Endothelial cell of umbilical vein (primary cell): ENCODE results near the gene DNAJC17.

ENCODE experiments used
- FOS ChIP-seq: IDR thresholded peaks from 2 replicates; pipeline ENCODE4 v1.6.1; 2011; ENCODE audit warnings: mild to moderate bottlenecking, low read length, moderate library complexity, borderline replicate concordance; ENCODE audit not compliant: insufficient read depth
- GATA2 ChIP-seq: IDR thresholded peaks from 2 replicates; pipeline ENCODE4 v1.7.0; 2011; ENCODE audit warnings: low read depth, mild to moderate bottlenecking, moderate library complexity, mixed read lengths, low read length; ENCODE audit not compliant: insufficient read length, insufficient read depth
- JUN ChIP-seq: IDR thresholded peaks from 2 replicates; pipeline ENCODE4 v1.6.1; 2011; ENCODE audit warnings: borderline replicate concordance, low read depth; ENCODE audit not compliant: insufficient read length, insufficient read depth
- MYC ChIP-seq: IDR thresholded peaks from one replicate; pipeline ENCODE4 v1.6.1; 2011; ENCODE audit warnings: mild to moderate bottlenecking, low read depth, low read length
- POLR2A ChIP-seq: IDR thresholded peaks from 2 replicates; pipeline ENCODE4 v1.6.1; 2012; ENCODE audit warnings: low read depth, mild to moderate bottlenecking, control low read depth, low read length
- POLR2AphosphoS5 ChIP-seq: IDR thresholded peaks from 2 replicates; pipeline ENCODE4 v1.6.1; 2012; ENCODE audit warnings: low read depth, mild to moderate bottlenecking, control low read depth, low read length, moderate library complexity; ENCODE audit not compliant: insufficient read depth
- TF ChIP-seq, protein P1 (sequence below), 2 donors: IDR thresholded peaks; 1 replicate in 1 of 2; 2 replicates in 1 of 2; pipeline ENCODE4 v1.5.1; 2011; ENCODE audit warnings: low read length in 2 of 2, mild to moderate bottlenecking in 2 of 2, moderate library complexity in 2 of 2, control low read depth in 1 of 2, inconsistent platforms in 1 of 2, low read depth in 1 of 2; ENCODE audit not compliant: insufficient read depth in 1 of 2; ENCODE audit errors: extremely low read depth in 1 of 2

DNA sequence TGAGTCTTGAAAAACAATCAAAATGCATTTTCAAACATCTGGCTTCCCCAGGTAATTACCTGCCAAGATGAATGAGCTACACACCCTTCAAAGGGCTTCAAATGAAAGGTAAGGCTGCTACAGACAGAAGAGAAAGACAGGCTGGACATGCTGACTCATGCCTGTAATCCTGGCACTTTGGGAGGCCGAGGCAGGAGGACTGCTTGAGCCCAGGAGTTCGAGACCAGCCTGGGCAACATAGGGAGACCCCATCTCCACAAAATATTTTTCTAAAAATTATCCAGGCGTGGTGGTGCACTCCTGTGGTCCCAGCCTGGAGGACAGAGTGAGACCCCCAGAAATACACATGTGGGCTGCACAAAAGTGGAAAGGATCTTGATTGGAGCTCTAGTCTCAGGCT, 14.9 kb downstream of the DNAJC17 start:
- TF ChIP-seq POLR2AphosphoS5 (no peak), FOS (no peak), JUN (no peak), GATA2 (no peak), POLR2A (no peak), MYC (no peak)
- TF ChIP-seq, protein P1, sequence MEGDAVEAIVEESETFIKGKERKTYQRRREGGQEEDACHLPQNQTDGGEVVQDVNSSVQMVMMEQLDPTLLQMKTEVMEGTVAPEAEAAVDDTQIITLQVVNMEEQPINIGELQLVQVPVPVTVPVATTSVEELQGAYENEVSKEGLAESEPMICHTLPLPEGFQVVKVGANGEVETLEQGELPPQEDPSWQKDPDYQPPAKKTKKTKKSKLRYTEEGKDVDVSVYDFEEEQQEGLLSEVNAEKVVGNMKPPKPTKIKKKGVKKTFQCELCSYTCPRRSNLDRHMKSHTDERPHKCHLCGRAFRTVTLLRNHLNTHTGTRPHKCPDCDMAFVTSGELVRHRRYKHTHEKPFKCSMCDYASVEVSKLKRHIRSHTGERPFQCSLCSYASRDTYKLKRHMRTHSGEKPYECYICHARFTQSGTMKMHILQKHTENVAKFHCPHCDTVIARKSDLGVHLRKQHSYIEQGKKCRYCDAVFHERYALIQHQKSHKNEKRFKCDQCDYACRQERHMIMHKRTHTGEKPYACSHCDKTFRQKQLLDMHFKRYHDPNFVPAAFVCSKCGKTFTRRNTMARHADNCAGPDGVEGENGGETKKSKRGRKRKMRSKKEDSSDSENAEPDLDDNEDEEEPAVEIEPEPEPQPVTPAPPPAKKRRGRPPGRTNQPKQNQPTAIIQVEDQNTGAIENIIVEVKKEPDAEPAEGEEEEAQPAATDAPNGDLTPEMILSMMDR (IDR thresholded peaks at IDR 0.05; ENCODE audit: extremely low read depth in 1 of 2, insufficient read depth in 1 of 2, low read depth in 1 of 2, low read length in 2 of 2): no peak
